ENCODE data around the gene HORMAD2. TPM values are rescaled to one million over a fixed set of nuclear protein-coding genes. Genes with fewer than 3 reads are reported as not detected.

The HORMAD2 gene
- total and polyA plus RNA-seq, 2 donors (not counting 3 experiments of a cell fraction or from before 2014, with no cell fraction given), result not detected

GRCh38 chr22:30210235-30210909 lies 130.1 kb downstream of the HORMAD2 start:
- intact Hi-C loops (cut with micrococcal nuclease), result no loop called here
- H2AFZ ChIP-seq (ENCODE audit: low read depth, low read length), result no peak overlapping the region

GRCh38 chr22:30211124-30211820 lies 131.0 kb downstream of the HORMAD2 start:
- H3K27ac ChIP-seq (ENCODE audit: insufficient read depth, low read depth, low read length), result no peak overlapping the region
- no peak overlapping the region for H3K9ac ChIP-seq (replicated peaks; ENCODE audit: extremely low read depth, insufficient read depth, low read length)
- H3K4me1 ChIP-seq (ENCODE audit: control insufficient read depth, extremely low read depth, insufficient read depth, low read length), result peaks cover 33% of the 10 kb centered on the region
- no peak overlapping the region for H3K4me3 ChIP-seq (replicated peaks in 1 of 3; ENCODE audit: insufficient read depth in 1 of 3, low read depth in 1 of 3, low read length in 3 of 3)
- DNase-seq (ENCODE audit: low read depth, low spot score), result no peak
- H3K9me1 ChIP-seq (replicated peaks; ENCODE audit: control insufficient read depth, extremely low read depth, insufficient read depth, low read length), result no peaks in the 10 kb centered on the region
- H3K79me2 ChIP-seq (ENCODE audit: control insufficient read depth, insufficient read depth, low read length), result no peaks in the 10 kb centered on the region
- BruUV-seq (replicated peaks), result no TSS peak
- H4K20me1 ChIP-seq (replicated peaks; ENCODE audit: control insufficient read depth, extremely low read depth, insufficient read depth, low read length), result no peaks in the 10 kb centered on the region
- no peaks in the 10 kb centered on the region for H3K36me3 ChIP-seq (ENCODE audit: control insufficient read depth in 2 of 2, extremely low read depth in 1 of 2, insufficient read depth in 2 of 2, low read length in 2 of 2)
- intact Hi-C loops (cut with micrococcal nuclease) (no loop called here), dilution Hi-C loops (cut with MboI; ENCODE audit: extremely low pct_ligation_motif_present, low sequenced_read_pairs) (no loop called here)
- H3K9me3 ChIP-seq (replicated peaks; ENCODE audit: control insufficient read depth, insufficient read depth, low read length), result no peaks in the 10 kb centered on the region
- no peak overlapping the region for H2AFZ ChIP-seq (ENCODE audit: low read depth, low read length)
- no peak overlapping the region for H3K4me2 ChIP-seq (ENCODE audit: insufficient read depth, low read length)
- ChIA-PET CTCF (no interaction called here), POLR2A (no interaction called here)
- FAIRE-seq, result no peak
- peaks cover 0 to 7% of the 10 kb centered on the region in 2 experiments for H3K27me3 ChIP-seq (ENCODE audit: control insufficient read depth in 2 of 2, insufficient read depth in 2 of 2, low read length in 2 of 2)
- TF ChIP-seq GATA2 (IDR thresholded peaks at IDR 0.05; ENCODE audit: insufficient read depth, insufficient read length, low read depth, low read length) (no peak), MAX (IDR thresholded peaks at IDR 0.05; ENCODE audit: insufficient read depth, insufficient read length) (no peak), POLR2A (IDR thresholded peaks at IDR 0.05; ENCODE audit: low read depth, low read length) (no peak), JUN (IDR thresholded peaks at IDR 0.05; ENCODE audit: borderline replicate concordance, insufficient read depth, insufficient read length, low read depth) (no peak), FOS (IDR thresholded peaks at IDR 0.05; ENCODE audit: borderline replicate concordance, insufficient read depth, low read length) (no peak), EZH2 (IDR thresholded peaks at IDR 0.05; ENCODE audit: borderline replicate concordance, low read depth, low read length, severe bottlenecking) (no peak), MYC (IDR thresholded peaks at IDR 0.05; ENCODE audit: low read depth, low read length) (no peak), CTCF (IDR thresholded peaks at IDR 0.05; ENCODE audit: extremely low read depth in 1 of 2, insufficient read depth in 1 of 2, low read depth in 1 of 2, low read length in 2 of 2) (no peak), POLR2AphosphoS5 (IDR thresholded peaks at IDR 0.05; ENCODE audit: insufficient read depth, low read depth, low read length) (no peak)

More at GRCh38 chr22:30210235-30210909, 130.1 kb downstream of the HORMAD2 start:
- Histone ChIP-seq H3K4me1 (ENCODE audit: control insufficient read depth, extremely low read depth, insufficient read depth, low read length) (peaks cover 36% of the 10 kb centered on the region), H3K9me3 (replicated peaks; ENCODE audit: control insufficient read depth, insufficient read depth, low read length) (no peaks in the 10 kb centered on the region), H3K79me2 (ENCODE audit: control insufficient read depth, insufficient read depth, low read length) (no peaks in the 10 kb centered on the region), H3K36me3 (ENCODE audit: control insufficient read depth in 2 of 2, extremely low read depth in 1 of 2, insufficient read depth in 2 of 2, low read length in 2 of 2) (no peaks in the 10 kb centered on the region), H4K20me1 (replicated peaks; ENCODE audit: control insufficient read depth, extremely low read depth, insufficient read depth, low read length) (no peaks in the 10 kb centered on the region), H3K9ac (replicated peaks; ENCODE audit: extremely low read depth, insufficient read depth, low read length) (no peak overlapping the region), H3K9me1 (replicated peaks; ENCODE audit: control insufficient read depth, extremely low read depth, insufficient read depth, low read length) (no peaks in the 10 kb centered on the region), H3K27me3 (ENCODE audit: control insufficient read depth in 2 of 2, insufficient read depth in 2 of 2, low read length in 2 of 2) (peaks cover 0 to 4% of the 10 kb centered on the region in 2 experiments), H3K4me3 (replicated peaks in 1 of 3; ENCODE audit: insufficient read depth in 1 of 3, low read depth in 1 of 3, low read length in 3 of 3) (no peak overlapping the region), H3K4me2 (ENCODE audit: insufficient read depth, low read length) (no peak overlapping the region), H3K27ac (ENCODE audit: insufficient read depth, low read depth, low read length) (no peak overlapping the region)
- ChIA-PET POLR2A (no interaction called here), CTCF (interaction anchor here (2.1 kb wide), 1 partner anchor 14 kb away, joined by 6 read pairs; no protein-coding TSS in a partner anchor)
- DNase-seq (ENCODE audit: low read depth, low spot score) (no peak), FAIRE-seq (no peak)
- no TSS peak for BruUV-seq (replicated peaks)
- no peak for TF ChIP-seq MYC (IDR thresholded peaks at IDR 0.05; ENCODE audit: low read depth, low read length)
- TF ChIP-seq POLR2AphosphoS5 (IDR thresholded peaks at IDR 0.05; ENCODE audit: insufficient read depth, low read depth, low read length), result no peak
- no peak for TF ChIP-seq POLR2A (IDR thresholded peaks at IDR 0.05; ENCODE audit: low read depth, low read length)
- no peak for TF ChIP-seq MAX (IDR thresholded peaks at IDR 0.05; ENCODE audit: insufficient read depth, insufficient read length)
- TF ChIP-seq GATA2 (IDR thresholded peaks at IDR 0.05; ENCODE audit: insufficient read depth, insufficient read length, low read depth, low read length), result no peak
- dilution Hi-C loops (cut with MboI; ENCODE audit: extremely low pct_ligation_motif_present, low sequenced_read_pairs), result no loop called here

Data from endothelial cell of umbilical vein (primary cell).